Natural killer cell treated with Interleukin-12 subunit alpha and Interleukin-12 subunit beta and Interleukin-15 and Interleukin-18, amount 100 ng/mL, for 72 hours (primary cell): ENCODE data around the gene METTL1. TPM values are rescaled to one million over a fixed set of nuclear protein-coding genes. Genes with fewer than 3 reads are reported as not detected.

Experiments
- ATAC-seq, 2 donors: fragments of 150-1000 bp; cut with Tn5 transposase in 1 of 2; sonication (Bioruptor Pico), chemical (Tn5 transposase) in 1 of 2; 2 replicates each; pipeline ENCODE4 v1.10.0; 2021
- DNase-seq: peaks from one replicate; pipeline ENCODE4 v3.0.0; 2022; ENCODE audit warnings: low spot score
- H3K27ac Mint-ChIP-seq, 2 donors: 1 replicate in 1 of 2; 2 replicates in 1 of 2; pipeline ENCODE4 v1.8.0; 2022; ENCODE audit warnings: mixed read lengths in 2 of 2, mild to moderate bottlenecking in 1 of 2, moderate library complexity in 1 of 2
- H3K27me3 Mint-ChIP-seq, 2 donors: 1 replicate in 1 of 2; 2 replicates in 1 of 2; pipeline ENCODE4 v1.8.0; 2022; ENCODE audit warnings: mixed read lengths in 2 of 2
- H3K36me3 Mint-ChIP-seq: one replicate; pipeline ENCODE4 v1.8.0; 2022; ENCODE audit warnings: mixed read lengths
- H3K4me1 Mint-ChIP-seq, 2 donors: 1 replicate in 1 of 2; 2 replicates in 1 of 2; pipeline ENCODE4 v1.8.0; 2022; ENCODE audit warnings: low read depth in 2 of 2, mixed read lengths in 2 of 2, mild to moderate bottlenecking in 1 of 2
- H3K4me3 Mint-ChIP-seq: one replicate; pipeline ENCODE4 v1.8.0; 2022; ENCODE audit warnings: mixed read lengths
- H3K9me3 Mint-ChIP-seq: 2 replicates; pipeline ENCODE4 v1.8.0; 2022; ENCODE audit warnings: mixed read lengths
- total RNA-seq, 2 donors: library from RNA; stranded (reverse); gene quantifications; one replicate each; pipeline ENCODE4 v1.2.3, GENCODE V29; 2022

Gene METTL1
- total RNA-seq, 2 donors from 2014 or later = 42.9 to 51.2 TPM

- peaks cover 4 to 8% of the 10 kb centered on the region in 2 donors for H3K27me3 Mint-ChIP-seq
- H3K9me3 Mint-ChIP-seq = no peaks in the 10 kb centered on the region
- H3K27ac Mint-ChIP-seq = peak overlapping the region; percentile 96 to 98
- no peaks in the 10 kb centered on the region for H3K36me3 Mint-ChIP-seq
- ATAC-seq (no peak), DNase-seq (no peak)
- peaks cover 41 to 42% of the 10 kb centered on the region in 2 donors for H3K4me1 Mint-ChIP-seq
- H3K4me3 Mint-ChIP-seq = peak overlapping the region; percentile 100
Measured at GRCh38 chr12:57770734-57771133, 1.2 kb downstream of the METTL1 start.

GRCh38 chr12:57769594-57769993 is 2.3 kb downstream of the METTL1 start:
- Mint-ChIP-seq H3K27me3 (peaks cover 4 to 8% of the 10 kb centered on the region in 2 donors), H3K4me1 (peaks cover 50 to 51% of the 10 kb centered on the region in 2 donors), H3K9me3 (no peaks in the 10 kb centered on the region), H3K4me3 (peak overlapping the region; percentile 100), H3K27ac (peak overlapping the region in 1 of 2 donors; percentile 98), H3K36me3 (no peaks in the 10 kb centered on the region)
- DNase-seq = no peak
- ATAC-seq = no peak

- peaks cover 55 to 58% of the 10 kb centered on the region in 2 donors for H3K4me1 Mint-ChIP-seq
- no peak overlapping the region for H3K27ac Mint-ChIP-seq
Measured at GRCh38 chr12:57767876-57768275, 4.0 kb downstream of the METTL1 start.

GRCh38 chr12:57767305-57767698 is 4.6 kb downstream of the METTL1 start:
- Mint-ChIP-seq H3K9me3 (no peaks in the 10 kb centered on the region), H3K27me3 (peaks cover 12 to 21% of the 10 kb centered on the region in 2 donors), H3K27ac (no peak overlapping the region), H3K36me3 (no peaks in the 10 kb centered on the region), H3K4me3 (no peak overlapping the region), H3K4me1 (peaks cover 52 to 56% of the 10 kb centered on the region in 2 donors)
- DNase-seq (no peak), ATAC-seq (no peak)

More at GRCh38 chr12:57767876-57768275, 4.0 kb downstream of the METTL1 start:
- H3K27me3 Mint-ChIP-seq = peaks cover 12 to 21% of the 10 kb centered on the region in 2 donors
- ATAC-seq (no peak), DNase-seq (no peak)
- no peak overlapping the region for H3K4me3 Mint-ChIP-seq
- no peaks in the 10 kb centered on the region for H3K9me3 Mint-ChIP-seq
- no peaks in the 10 kb centered on the region for H3K36me3 Mint-ChIP-seq

- H3K27me3 Mint-ChIP-seq = peaks cover 12 to 21% of the 10 kb centered on the region in 2 donors
- peak; percentile 37 for ATAC-seq
- peak within 1 kb of the TSS in 1 of 2 donors; percentile 70 for H3K27ac Mint-ChIP-seq
Measured at GRCh38 chr12:57766464-57767304, 5.2 kb downstream of the METTL1 start, which contains the start of gene CYP27B1. CYP27B1 (minus strand) TSS chr12:57767078; CDS start chr12:57767041, 37 bp downstream.

GRCh38 chr12:57765698-57766463 is 6.0 kb downstream of the METTL1 start:
- H3K36me3 Mint-ChIP-seq = no peaks in the 10 kb centered on the region
- ATAC-seq = peak; percentile 16 to 22
- peak overlapping the region; percentile 84 for H3K4me3 Mint-ChIP-seq
- DNase-seq = no peak
- H3K27ac Mint-ChIP-seq = peak overlapping the region in 1 of 2 donors; percentile 71
- H3K27me3 Mint-ChIP-seq = peaks cover 12 to 21% of the 10 kb centered on the region in 2 donors
- H3K4me1 Mint-ChIP-seq = peaks cover 40 to 51% of the 10 kb centered on the region in 2 donors
- no peaks in the 10 kb centered on the region for H3K9me3 Mint-ChIP-seq

More at GRCh38 chr12:57766464-57767304, 5.2 kb downstream of the METTL1 start, which contains the start of gene CYP27B1:
- Mint-ChIP-seq H3K4me1 (peaks cover 49 to 53% of the 10 kb centered on the region in 2 donors), H3K9me3 (no peaks in the 10 kb centered on the region), H3K36me3 (no peaks in the 10 kb centered on the region), H3K4me3 (peak within 1 kb of the TSS; percentile 74)
- DNase-seq = no peak

GRCh38 chr12:57765003-57765697 is 6.8 kb downstream of the METTL1 start:
- Mint-ChIP-seq H3K36me3 (no peaks in the 10 kb centered on the region), H3K4me1 (peaks cover 33 to 46% of the 10 kb centered on the region in 2 donors), H3K27me3 (peaks cover 12 to 21% of the 10 kb centered on the region in 2 donors), H3K27ac (peak overlapping the region in 1 of 2 donors; percentile 71), H3K4me3 (peak overlapping the region; percentile 84), H3K9me3 (no peaks in the 10 kb centered on the region)
- ATAC-seq (peak; percentile 80 to 87), DNase-seq (peak; percentile 74)

GRCh38 chr12:57764662-57765002 is 7.3 kb downstream of the METTL1 start:
- Mint-ChIP-seq H3K36me3 (no peaks in the 10 kb centered on the region), H3K4me3 (peak overlapping the region; percentile 84), H3K27me3 (peaks cover 12 to 21% of the 10 kb centered on the region in 2 donors), H3K9me3 (no peaks in the 10 kb centered on the region), H3K4me1 (peaks cover 28 to 44% of the 10 kb centered on the region in 2 donors), H3K27ac (peak overlapping the region in 1 of 2 donors; percentile 71)
- ATAC-seq = peak in 1 of 2 donors; percentile 6
- no peak for DNase-seq

- Mint-ChIP-seq H3K4me1 (peaks cover 28 to 46% of the 10 kb centered on the region in 2 donors), H3K27ac (no peak overlapping the region), H3K36me3 (no peaks in the 10 kb centered on the region)
Measured at GRCh38 chr12:57763881-57764661, 7.8 kb downstream of the METTL1 start.

GRCh38 chr12:57762463-57762862 is 9.4 kb downstream of the METTL1 start:
- no peak overlapping the region for H3K27ac Mint-ChIP-seq
- H3K4me3 Mint-ChIP-seq = no peak overlapping the region
- ATAC-seq (no peak), DNase-seq (no peak)
- H3K27me3 Mint-ChIP-seq = peaks cover 12 to 21% of the 10 kb centered on the region in 2 donors
- H3K4me1 Mint-ChIP-seq = peaks cover 32 to 49% of the 10 kb centered on the region in 2 donors
- no peaks in the 10 kb centered on the region for H3K9me3 Mint-ChIP-seq
- H3K36me3 Mint-ChIP-seq = no peaks in the 10 kb centered on the region

More at GRCh38 chr12:57763881-57764661, 7.8 kb downstream of the METTL1 start:
- Mint-ChIP-seq H3K9me3 (no peaks in the 10 kb centered on the region), H3K4me3 (peak overlapping the region; percentile 84), H3K27me3 (peaks cover 12 to 21% of the 10 kb centered on the region in 2 donors)
- ATAC-seq = no peak
- DNase-seq = no peak

GRCh38 chr12:57761391-57761998 is 10.4 kb downstream of the METTL1 start:
- ATAC-seq (no peak), DNase-seq (no peak)
- peaks cover 9 to 17% of the 10 kb centered on the region in 2 donors for H3K27me3 Mint-ChIP-seq
- no peak overlapping the region for H3K27ac Mint-ChIP-seq
- no peaks in the 10 kb centered on the region for H3K9me3 Mint-ChIP-seq
- H3K4me3 Mint-ChIP-seq = no peak overlapping the region
- H3K36me3 Mint-ChIP-seq = no peaks in the 10 kb centered on the region
- peaks cover 34 to 47% of the 10 kb centered on the region in 2 donors for H3K4me1 Mint-ChIP-seq

GRCh38 chr12:57760347-57760982 is 11.4 kb downstream of the METTL1 start:
- Mint-ChIP-seq H3K9me3 (no peaks in the 10 kb centered on the region), H3K4me3 (no peak overlapping the region), H3K36me3 (no peaks in the 10 kb centered on the region), H3K4me1 (peaks cover 32 to 45% of the 10 kb centered on the region in 2 donors), H3K27me3 (peaks cover 8 to 13% of the 10 kb centered on the region in 2 donors), H3K27ac (no peak overlapping the region)
- ATAC-seq = no peak
- DNase-seq = peak; percentile 20
